GM18907 (cell line): ENCODE data around the gene EFNA2.

Experiments used
- ATAC-seq: cut with Tn5 transposase; IDR thresholded peaks from one replicate; pipeline ENCODE4 v1.9.1; 2021; ENCODE audit warnings: mild to moderate bottlenecking, moderate library complexity; ENCODE audit not compliant: unreplicated experiment

The EFNA2 gene

GRCh38 chr19:1248786-1249297, 36.8 kb upstream of the EFNA2 start:
- peak; percentile 28 for ATAC-seq

GRCh38 chr19:1249298-1249989, 36.2 kb upstream of the EFNA2 start:
- ATAC-seq = peak; percentile 50

DNA sequence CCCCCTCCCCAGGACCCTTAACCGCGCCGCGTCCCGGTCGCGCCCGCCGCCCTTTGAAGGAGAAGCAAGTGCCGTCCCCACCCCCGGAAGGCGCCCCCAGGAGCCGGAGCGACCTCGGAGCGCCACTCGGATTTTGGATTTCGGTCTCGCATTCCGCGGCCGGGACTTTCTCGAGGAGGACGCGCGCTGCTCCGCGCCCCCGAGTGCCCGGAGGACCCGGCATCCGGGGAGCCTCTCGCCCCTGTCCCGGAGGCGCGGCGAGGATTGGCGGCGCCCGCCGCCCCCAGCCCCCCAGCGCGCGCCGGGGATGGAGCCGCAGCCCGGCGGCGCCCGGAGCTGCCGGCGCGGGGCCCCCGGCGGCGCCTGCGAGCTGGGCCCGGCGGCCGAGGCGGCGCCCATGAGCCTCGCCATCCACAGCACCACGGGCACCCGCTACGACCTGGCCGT, 35.7 kb upstream of the EFNA2 start:
- no peak for ATAC-seq

DNA sequence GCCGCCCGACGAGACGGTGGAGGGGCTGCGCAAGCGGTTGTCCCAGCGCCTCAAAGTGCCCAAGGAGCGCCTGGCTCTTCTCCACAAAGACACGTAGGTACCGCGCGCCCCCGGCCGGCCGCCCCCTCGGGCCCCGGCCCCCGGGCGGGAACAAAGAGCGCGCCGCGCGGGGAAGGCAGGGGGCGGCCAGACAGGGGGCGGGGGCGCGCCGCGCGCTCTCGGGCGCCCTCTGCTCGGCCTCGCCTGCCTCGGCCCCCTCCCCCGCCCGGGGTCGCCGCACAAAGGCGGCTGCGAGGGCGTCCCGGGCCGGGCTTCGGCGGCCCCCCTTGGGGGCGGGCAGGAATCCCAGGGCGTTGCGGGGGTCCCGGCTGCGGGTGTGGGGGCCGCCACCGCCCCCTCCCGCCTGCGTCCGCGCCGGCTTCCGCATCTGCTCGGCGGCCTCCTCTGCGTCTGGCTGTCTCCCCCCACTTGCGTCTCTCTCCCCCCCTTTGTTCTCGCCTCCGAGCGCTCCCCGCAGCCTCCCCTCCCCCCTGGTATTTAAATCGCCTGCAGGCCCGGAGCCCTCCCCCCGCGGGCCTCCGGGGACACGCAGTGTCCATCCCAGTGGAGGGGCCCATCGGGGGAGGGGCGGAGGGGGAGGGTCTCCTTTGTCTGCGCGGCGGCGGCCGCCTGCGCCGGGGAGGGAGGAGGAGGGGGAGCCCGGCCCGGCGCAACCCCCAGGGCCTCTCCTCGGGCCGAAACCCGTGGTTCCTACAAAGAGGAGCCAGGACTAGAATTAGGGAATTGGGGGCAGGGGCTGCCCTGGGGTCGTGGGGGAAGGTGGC, 35.0 kb upstream of the EFNA2 start:
- no peak for ATAC-seq

DNA sequence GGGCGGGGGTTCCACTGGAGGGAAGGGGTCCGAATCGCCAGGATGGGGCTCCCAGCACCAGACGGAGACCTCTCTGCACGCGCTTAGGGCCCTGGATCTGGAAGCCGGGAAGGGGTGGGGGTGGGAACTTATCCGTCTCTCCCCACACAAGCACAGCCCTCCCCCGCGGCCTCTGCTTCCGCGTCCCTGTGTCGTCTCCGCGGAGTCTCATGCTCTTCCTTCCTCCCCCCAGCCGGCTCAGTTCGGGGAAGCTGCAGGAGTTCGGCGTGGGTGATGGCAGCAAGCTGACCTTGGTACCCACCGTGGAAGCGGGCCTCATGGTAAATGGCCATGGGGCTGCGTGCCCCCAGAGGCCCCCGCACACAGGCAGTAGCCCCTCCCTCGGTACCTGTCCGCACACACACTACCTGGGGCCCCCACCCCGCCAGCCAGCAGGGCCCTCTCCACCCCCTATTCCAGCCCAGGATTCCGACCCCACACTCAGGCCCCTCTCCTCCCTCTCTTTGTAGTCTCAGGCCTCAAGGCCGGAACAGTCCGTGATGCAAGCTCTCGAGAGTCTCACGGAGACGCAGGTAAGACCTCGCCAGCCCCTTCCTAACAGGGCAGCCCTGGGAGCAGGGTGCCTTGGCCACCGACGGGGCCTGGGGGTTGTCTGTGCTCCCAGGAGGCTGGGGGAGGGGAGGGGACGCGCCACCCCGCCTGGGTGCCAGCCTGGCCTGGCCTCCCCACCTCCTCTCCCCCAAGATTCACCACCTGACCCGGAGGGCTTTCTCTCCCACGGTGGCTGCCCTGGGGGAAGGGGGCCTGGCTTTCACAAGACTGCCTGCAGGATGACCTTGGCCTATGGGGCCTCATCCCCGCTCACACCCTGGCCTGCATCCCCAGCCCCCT, 34.1 kb upstream of the EFNA2 start:
- ATAC-seq = no peak

- ATAC-seq = no peak
These were observed 33.4 kb upstream of the EFNA2 start for GRCh38 chr19:1252221-1252820.

DNA sequence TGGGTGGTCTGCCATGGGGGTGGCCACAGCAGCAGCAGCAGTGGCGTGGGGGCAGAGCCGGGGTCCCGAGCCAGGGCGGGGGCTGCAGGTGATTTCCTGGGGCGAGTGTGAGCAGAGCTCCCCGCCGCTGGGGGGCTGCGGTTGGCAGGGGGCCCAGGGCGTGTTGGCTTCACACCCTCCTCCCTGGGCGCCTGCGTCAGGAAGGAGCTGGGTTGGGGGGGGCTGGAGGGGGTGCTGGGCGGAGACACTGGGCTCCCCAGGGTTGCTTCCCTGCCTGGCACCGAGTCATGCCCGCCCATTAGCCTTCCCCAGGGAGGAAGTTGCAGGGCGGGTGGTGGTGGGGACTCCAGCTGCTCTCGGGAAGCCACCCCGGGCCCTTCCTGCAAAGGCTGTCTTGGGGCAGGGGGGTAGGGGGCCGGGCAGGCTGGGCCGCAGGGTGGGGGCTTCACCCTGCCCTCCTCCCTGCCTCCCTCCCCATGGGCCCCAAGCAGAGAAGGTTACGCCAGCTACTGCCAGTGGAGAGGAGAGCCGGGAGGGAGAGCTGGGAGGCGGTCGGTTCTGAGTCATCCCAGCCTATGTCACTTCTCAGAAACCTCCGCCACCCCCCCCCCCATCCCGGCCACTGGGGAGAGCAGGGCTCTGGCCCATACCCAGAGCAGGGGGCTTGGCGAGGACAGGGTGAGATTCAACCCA, 32.7 kb upstream of the EFNA2 start:
- no peak for ATAC-seq

DNA sequence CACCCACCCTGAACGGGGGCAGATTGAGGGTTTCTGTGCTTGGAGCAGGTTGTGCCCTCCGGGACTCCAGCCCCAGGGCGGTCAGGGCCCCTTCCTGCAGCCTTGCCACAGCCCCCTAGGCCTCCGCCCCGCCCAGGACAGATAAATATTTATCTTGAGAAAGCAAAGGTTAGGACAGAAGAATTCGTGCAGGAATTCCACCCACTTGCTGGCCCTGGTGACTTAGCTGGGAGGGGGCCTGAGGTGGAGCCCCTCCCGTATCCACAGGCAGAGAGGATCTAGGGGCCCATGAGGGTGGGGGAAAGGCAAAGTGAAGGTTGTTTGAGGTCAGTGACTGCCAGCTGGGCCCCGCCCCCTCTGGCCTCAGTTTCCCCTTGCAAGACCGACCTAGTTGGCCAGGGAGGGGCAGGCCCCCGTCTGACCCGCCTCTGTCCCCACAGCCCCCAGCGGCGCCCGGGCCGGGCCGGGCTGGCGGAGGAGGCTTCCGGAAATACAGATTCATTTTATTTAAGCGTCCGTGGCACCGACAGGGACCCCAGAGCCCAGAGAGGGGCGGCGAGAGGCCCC, 32.1 kb upstream of the EFNA2 start:
- no peak for ATAC-seq

DNA sequence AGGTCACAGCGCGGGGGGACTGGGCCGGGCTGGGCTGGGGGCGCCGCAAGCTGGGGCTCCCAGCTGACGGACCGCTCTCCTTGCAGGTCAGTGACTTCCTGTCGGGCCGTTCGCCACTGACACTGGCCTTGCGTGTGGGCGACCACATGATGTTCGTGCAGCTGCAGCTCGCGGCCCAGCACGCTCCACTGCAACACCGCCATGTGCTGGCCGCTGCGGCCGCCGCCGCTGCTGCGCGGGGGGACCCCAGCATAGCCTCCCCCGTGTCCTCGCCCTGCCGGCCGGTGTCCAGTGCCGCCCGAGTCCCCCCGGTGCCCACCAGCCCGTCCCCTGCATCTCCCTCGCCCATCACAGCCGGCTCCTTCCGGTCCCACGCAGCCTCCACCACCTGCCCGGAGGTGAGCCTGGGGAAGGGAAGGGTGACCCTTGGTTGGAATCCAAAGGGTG, 31.6 kb upstream of the EFNA2 start:
- no peak for ATAC-seq

- no peak for ATAC-seq
These were observed 31.0 kb upstream of the EFNA2 start for GRCh38 chr19:1254530-1255185.

- no peak for ATAC-seq
These were observed 30.2 kb upstream of the EFNA2 start for GRCh38 chr19:1255186-1256161.

- ATAC-seq = no peak
These were observed 28.8 kb upstream of the EFNA2 start for GRCh38 chr19:1256646-1257474.

DNA sequence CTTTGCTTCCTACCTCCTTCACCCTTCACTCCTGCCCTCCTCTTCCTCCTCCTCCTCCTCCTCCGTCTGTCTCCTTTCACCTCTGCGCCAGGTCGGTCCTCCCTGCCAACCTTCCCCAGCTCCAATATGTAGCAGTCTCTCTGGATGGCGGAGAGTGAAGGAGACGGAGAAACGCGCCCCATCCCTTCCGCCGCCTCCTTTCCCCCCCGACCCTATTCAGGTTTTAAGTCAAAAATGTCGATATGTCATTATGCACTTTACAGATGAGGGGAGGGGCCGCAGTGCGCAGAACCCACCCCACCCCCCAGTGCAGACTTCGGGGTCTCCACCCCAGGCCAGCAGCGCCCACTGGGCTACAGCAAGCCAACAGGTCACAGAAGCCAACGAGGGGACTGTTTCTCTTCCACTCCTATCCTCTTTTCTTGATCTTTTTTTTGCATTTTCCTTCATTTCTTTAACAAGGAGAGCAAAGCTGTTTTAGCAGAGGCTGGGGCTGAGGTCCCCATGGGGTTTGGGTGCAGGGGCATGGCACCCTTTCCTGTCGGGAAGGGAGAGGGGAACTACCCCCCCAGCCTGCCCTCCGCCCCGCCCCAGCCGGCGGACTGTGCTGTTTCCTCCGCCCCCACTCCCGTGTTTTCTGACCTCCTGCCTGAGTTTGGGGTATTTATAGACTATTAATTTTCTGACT, 28.1 kb upstream of the EFNA2 start:
- ATAC-seq = no peak

DNA sequence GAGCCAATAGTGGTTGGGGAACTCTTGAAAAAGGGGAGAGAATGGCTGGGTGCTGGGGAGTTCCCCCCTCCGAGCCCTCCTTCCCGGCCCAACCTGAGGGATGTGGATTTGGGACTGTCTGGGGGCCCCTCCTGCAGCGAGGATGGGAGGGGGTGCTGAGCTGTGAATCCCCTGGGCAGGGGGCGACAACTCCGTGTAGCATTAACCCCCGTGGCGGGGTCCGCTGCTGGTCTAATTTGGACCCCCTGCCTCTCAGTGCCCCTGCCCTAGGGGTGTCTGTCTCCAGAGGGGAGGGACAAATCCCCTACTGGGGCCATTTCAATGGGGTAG, 27.5 kb upstream of the EFNA2 start:
- no peak for ATAC-seq

DNA sequence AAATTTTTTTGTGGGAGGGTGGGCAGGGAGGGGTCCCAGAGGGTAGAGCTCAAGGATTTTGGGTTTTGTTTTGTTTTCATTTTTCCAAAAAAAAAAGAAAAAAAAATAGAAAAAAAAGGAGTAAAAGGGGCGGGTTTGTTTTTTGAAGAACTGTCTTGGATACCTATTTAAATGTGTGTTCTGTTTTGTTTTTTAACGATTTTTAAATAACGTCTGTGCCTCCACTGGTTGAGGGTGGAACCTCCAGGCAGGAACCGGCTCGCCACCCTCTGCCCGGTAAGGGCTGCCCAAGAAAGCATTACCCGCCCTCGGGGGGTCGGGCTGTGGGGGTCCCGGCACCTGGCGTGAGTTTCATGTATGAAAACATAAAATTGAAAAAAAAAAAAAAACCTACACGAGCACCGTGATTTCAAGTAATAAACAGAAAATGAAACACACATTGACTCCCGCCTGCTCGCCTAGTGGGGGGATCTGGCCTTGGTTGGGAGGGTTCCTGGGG, 26.9 kb upstream of the EFNA2 start:
- no peak for ATAC-seq

- peak; percentile 28 for ATAC-seq
These were observed 26.3 kb upstream of the EFNA2 start for GRCh38 chr19:1259206-1259875.
